Adrenal gland (tissue), 12 donors: ENCODE results near the gene CASP14. TPM values are rescaled to one million over a fixed set of nuclear protein-coding genes. Genes with fewer than 3 reads are reported as not detected.

Experiments used
- DNase-seq, 7 donors: peaks; one replicate each; pipeline ENCODE4 v3.0.0-alpha.2; 2019 to 2020
- H3K27ac ChIP-seq, 5 donors: fragments of 200-600 bp; sonication (generic) in 4 of 5; 1 replicate in 3 of 5; 2 replicates in 2 of 5; pipeline versions ENCODE4 v1.5.1 to v1.8.0; 2016 to 2020; ENCODE audit warnings: mild to moderate bottlenecking in 1 of 5
- H3K27me3 ChIP-seq: fragments of 200-600 bp; 2 replicates; pipeline ENCODE4 v1.8.0; 2021
- H3K36me3 ChIP-seq, 2 donors: fragments of 200-600 bp; replicated peaks in 1 of 2; 1 replicate in 1 of 2; 2 replicates in 1 of 2; pipeline versions ENCODE4 v1.5.1 to v1.8.0; 2018 to 2022
- H3K4me1 ChIP-seq, 2 donors: fragments of 200-600 bp; replicated peaks in 1 of 2; 1 replicate in 1 of 2; 2 replicates in 1 of 2; pipeline versions ENCODE4 v1.5.1 to v1.8.0; 2018 to 2021
- H3K4me3 ChIP-seq, 4 donors: fragments of 200-600 bp; sonication (generic) in 3 of 4; one replicate each; pipeline ENCODE4 v1.5.1; 2016 to 2018
- H3K9me3 ChIP-seq, 3 donors: fragments of 200-600 bp; sonication (generic) in 1 of 3; replicated peaks in 1 of 3; 1 replicate in 2 of 3; 2 replicates in 1 of 3; pipeline versions ENCODE4 v1.5.1 to v1.8.0; 2016 to 2021
- CTCF ChIP-seq, 6 experiments: fragments of 450-650 bp in 4 of 6; fragments of 200-600 bp in 2 of 6; sonication (generic) in 1 of 6; IDR thresholded peaks; 1 replicate in 5 of 6; 2 replicates in 1 of 6; pipeline versions ENCODE4 v1.5.1 to v1.8.0; 2016 to 2021; ENCODE audit warnings: antibody characterized with exemption in 6 of 6, mild to moderate bottlenecking in 2 of 6, moderate library complexity in 1 of 6
- POLR2A ChIP-seq, 2 donors: fragments of 450-650 bp; IDR thresholded peaks; one replicate each; pipeline ENCODE4 v1.6.1; 2017; ENCODE audit warnings: antibody characterized with exemption in 2 of 2, mild to moderate bottlenecking in 2 of 2, moderate library complexity in 1 of 2
- WGBS, 4 donors: extraction: QIAGEN DNeasy Blood & Tissue Kit in 2 of 4; methylation state at CpG; one replicate each; pipeline versions ENCODE4 v1.1.5 to v1.1.7; 2013 to 2017; 5-methylcytosine and 5-hydroxymethylcytosine counted together
- intact Hi-C, 2 donors: fragments of 100-400 bp; cut with DNase I; formaldehyde crosslinking; loops; one replicate each; pipeline versions ENCODE4 v1.14.1 to v1.15.0; 2022 to 2023
- polyA plus RNA-seq, 3 donors: library from polyadenylated mRNA; stranded (reverse); fragments of 200-250 nt in 2 of 3; fragments of 350-450 nt in 1 of 3; fragmentation: Illumina TruSeq in 1 of 3; extraction: RNeasy Lipid Tissue Mini Kit (QIAGEN cat#74804) in 1 of 3; gene quantifications; one replicate each; pipeline ENCODE4 v1.2.3, GENCODE V29; 2013 to 2014
- total RNA-seq, 9 donors: library from RNA; depleted of rRNA in 4 of 9; stranded (reverse); fragments of >200 nt in 4 of 9; fragments of 120-200 nt in 1 of 9; fragmentation: NEBNext Ultra II Directional in 1 of 9; extraction: Animal tissue kit (Norgen Biotek cat#: 25700) in 1 of 9; gene quantifications; one replicate each; pipeline versions ENCODE4 v1.1.0 to v1.2.4, GENCODE V29; 2013 to 2023
- donor health status: healthy with polysubstance abuse.
- donor health status: Bipolar disorder and iron deficiency.
- donor health status: DM: yes; HTN: yes; CAD: no.
- donor health status: DM: no; HTN: no; CAD: no.
- donor health status: DM: no; HTN: no; CAD: no.
- donor health status: DM: yes; HTN: yes; CAD: no.

CASP14 gene
- total and polyA plus RNA-seq, 12 donors: not detected

GRCh38 chr19:15025217-15025616 lies 24.1 kb upstream of the CASP14 start:
- TF ChIP-seq CTCF (IDR thresholded peaks at IDR 0.05): peak in 3 of 6 experiments; percentile 10 to 25 (median 20)
- TF ChIP-seq POLR2A (IDR thresholded peaks at IDR 0.05): no peak
- no peaks in the 10 kb centered on the region for H3K9me3 ChIP-seq
- DNase-seq: peak in 3 of 7 donors; percentile 8 to 27 (median 19)
- H3K4me3 ChIP-seq: no peak overlapping the region
- intact Hi-C loops: no loop called here
- WGBS, 4 donors: 16 to 37% (median 27%) methylated on average over 2 of the region's 2 CpGs
- no peaks in the 10 kb centered on the region for H3K4me1 ChIP-seq
- peaks cover 14% of the 10 kb centered on the region for H3K27me3 ChIP-seq
- no peak overlapping the region for H3K27ac ChIP-seq
- no peaks in the 10 kb centered on the region for H3K36me3 ChIP-seq

GRCh38 chr19:15028490-15028889 lies 20.8 kb upstream of the CASP14 start:
- DNase-seq: no peak
- Histone ChIP-seq H3K9me3 (no peaks in the 10 kb centered on the region), H3K27ac (no peak overlapping the region), H3K4me1 (no peaks in the 10 kb centered on the region), H3K36me3 (no peaks in the 10 kb centered on the region), H3K27me3 (peaks cover 6% of the 10 kb centered on the region), H3K4me3 (no peak overlapping the region)
- WGBS, 4 donors: 69 to 84% (median 77%) methylated on average over 4 to 5 of the region's 5 CpGs
- intact Hi-C loops: no loop called here
- no peak for TF ChIP-seq CTCF (IDR thresholded peaks at IDR 0.05)

GRCh38 chr19:15031675-15032074 lies 17.6 kb upstream of the CASP14 start:
- Histone ChIP-seq H3K36me3 (no peaks in the 10 kb centered on the region), H3K9me3 (no peaks in the 10 kb centered on the region), H3K4me3 (no peak overlapping the region), H3K27me3 (peaks cover 6% of the 10 kb centered on the region), H3K4me1 (no peaks in the 10 kb centered on the region), H3K27ac (no peak overlapping the region)
- TF ChIP-seq POLR2A (IDR thresholded peaks at IDR 0.05) (no peak), CTCF (IDR thresholded peaks at IDR 0.05) (no peak)
- no peak for DNase-seq
- WGBS, 4 donors: 60 to 88% (median 73%) methylated on average over 1 of the region's 1 CpG
- intact Hi-C loops: no loop called here

- TF ChIP-seq POLR2A (IDR thresholded peaks at IDR 0.05): no peak
- TF ChIP-seq CTCF (IDR thresholded peaks at IDR 0.05): no peak
- 20 to 45% (median 35%) methylated on average over 1 of the region's 1 CpG for WGBS, 4 donors
- intact Hi-C loops: no loop called here
- Histone ChIP-seq H3K9me3 (no peaks in the 10 kb centered on the region), H3K36me3 (no peaks in the 10 kb centered on the region), H3K27ac (no peak overlapping the region), H3K4me1 (no peaks in the 10 kb centered on the region), H3K4me3 (no peak overlapping the region), H3K27me3 (peaks cover 5% of the 10 kb centered on the region)
- DNase-seq: no peak
Observed at GRCh38 chr19:15035795-15036311, 13.4 kb upstream of the CASP14 start.
